T47D (cell line): ENCODE measurements around the gene ARHGAP44.

Source experiments
- DNase-seq, 2 experiments: peaks; one replicate each; pipeline versions ENCODE4 v3.0.0 to v3.0.0-alpha.2; 2011 to 2012; ENCODE audit warnings: low read depth in 1 of 2, low spot score in 1 of 2
- JUND ChIP-seq: IDR thresholded peaks from 2 replicates; pipeline ENCODE4 v1.6.1; 2012; ENCODE audit warnings: low read depth
- in situ Hi-C: cut with HindIII; loops from 2 replicates; pipeline ENCODE4 v1.10.0; 2016; ENCODE audit warnings: low sequenced_read_pairs, low pct_unique_long_range_greater_than_20kb

ARHGAP44 gene

GRCh38 chr17:13035420-13035819, 246.1 kb downstream of the ARHGAP44 start:
- in situ Hi-C loops: no loop called here
- TF ChIP-seq JUND: no peak
- no peak for DNase-seq

DNA sequence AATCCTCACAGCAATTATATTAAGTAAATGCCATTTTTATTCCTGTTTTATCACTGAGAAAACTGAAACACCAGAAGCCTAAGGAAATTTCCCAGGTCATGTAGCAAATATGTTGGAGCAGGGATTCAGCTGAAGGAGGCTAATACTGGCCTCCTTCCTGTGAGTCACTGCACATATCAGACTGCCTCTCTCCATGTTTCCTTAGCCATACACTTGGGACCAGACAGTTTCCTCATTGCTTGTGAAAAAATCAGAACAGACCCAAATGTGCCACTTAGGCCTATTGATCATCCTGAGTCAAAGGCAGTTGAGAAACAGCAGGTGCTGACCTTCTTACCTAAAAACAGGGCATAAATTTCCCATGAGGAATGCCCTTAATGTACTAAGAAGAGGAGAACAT, 247.5 kb downstream of the ARHGAP44 start:
- TF ChIP-seq JUND: no peak
- in situ Hi-C loops: no loop called here
- DNase-seq: no peak

GRCh38 chr17:13038931-13039665, 249.8 kb downstream of the ARHGAP44 start:
- TF ChIP-seq JUND: no peak
- DNase-seq: no peak
- in situ Hi-C loops: no loop called here
